HepG2 (cell line): Measurements from ENCODE around the gene GLRX2. TPM values are rescaled to one million over a fixed set of nuclear protein-coding genes. Genes with fewer than 3 reads are reported as not detected.

Source experiments
- ARNT2 ChIP-seq: sonication (generic); formaldehyde crosslinking; IDR thresholded peaks from 2 replicates; pipeline ENCODE4 v1.8.0; 2022; ENCODE audit warnings: mild to moderate bottlenecking, low read depth, missing genetic modification reagents, moderate library complexity
- ATF4 ChIP-seq, 2 experiments: fragments of 450-650 bp in 1 of 2; sonication (generic) in 1 of 2; formaldehyde crosslinking; IDR thresholded peaks; 2 replicates each; pipeline versions ENCODE4 v1.5.0 to v1.8.0; 2020 to 2022; ENCODE audit warnings: mild to moderate bottlenecking in 1 of 2, missing genetic modification reagents in 1 of 2
- BCLAF1 ChIP-seq: fragments of 450-650 bp; IDR thresholded peaks from 2 replicates; pipeline ENCODE4 v1.6.1; 2017; ENCODE audit warnings: mild to moderate bottlenecking
- HMG20A ChIP-seq: IDR thresholded peaks from 2 replicates; pipeline ENCODE4 v1.6.1; 2016; ENCODE audit warnings: borderline replicate concordance
- JUN ChIP-seq: sonication (generic); formaldehyde crosslinking; IDR thresholded peaks from 2 replicates; pipeline ENCODE4 v1.4.0; 2020; ENCODE audit warnings: mild to moderate bottlenecking, missing genetic modification reagents
- KAT2B ChIP-seq: fragments of 150-350 bp; IDR thresholded peaks from 2 replicates; pipeline ENCODE4 v1.6.1; 2014; ENCODE audit warnings: low read depth, low read length, borderline replicate concordance
- KDM6A ChIP-seq: IDR thresholded peaks from 2 replicates; pipeline ENCODE4 v1.6.1; 2016; ENCODE audit warnings: low read depth
- LRRFIP1 ChIP-seq: sonication (generic); formaldehyde crosslinking; conservative IDR thresholded peaks from 2 replicates; pipeline ENCODE4 v1.4.0; 2020; ENCODE audit warnings: missing genetic modification reagents
- MXD4 ChIP-seq: IDR thresholded peaks from 2 replicates; pipeline ENCODE4 v1.6.1; 2016; ENCODE audit warnings: mild to moderate bottlenecking, missing biosample characterization, missing genetic modification reagents
- NFKB2 ChIP-seq: sonication (generic); formaldehyde crosslinking; IDR thresholded peaks from 2 replicates; pipeline ENCODE4 v1.4.0; 2020; ENCODE audit warnings: missing genetic modification reagents, borderline replicate concordance
- NR2C2 ChIP-seq: sonication (generic); formaldehyde crosslinking; IDR thresholded peaks from 2 replicates; pipeline ENCODE4 v1.4.0; 2020; ENCODE audit warnings: missing genetic modification reagents, mild to moderate bottlenecking, moderate library complexity, borderline replicate concordance
- RORA ChIP-seq: sonication (generic); formaldehyde crosslinking; IDR thresholded peaks from 2 replicates; pipeline ENCODE4 v1.5.0; 2020; ENCODE audit warnings: mild to moderate bottlenecking, missing genetic modification reagents, moderate library complexity
- SMC3 ChIP-seq: IDR thresholded peaks from 2 replicates; pipeline ENCODE4 v1.6.1; 2011; ENCODE audit warnings: low read length, improper control_type of control experiment
- TFDP2 ChIP-seq: sonication (generic); formaldehyde crosslinking; IDR thresholded peaks from 2 replicates; pipeline ENCODE4 v1.4.0; 2020; ENCODE audit warnings: missing genetic modification reagents
- ZNF232 ChIP-seq: sonication (generic); formaldehyde crosslinking; IDR thresholded peaks from 2 replicates; pipeline ENCODE4 v1.4.0; 2020; ENCODE audit warnings: missing genetic modification reagents, borderline replicate concordance
- ZNF275 ChIP-seq: sonication (generic); formaldehyde crosslinking; IDR thresholded peaks from 2 replicates; pipeline ENCODE4 v1.8.0; 2022; ENCODE audit warnings: missing genetic modification reagents, mild to moderate bottlenecking, inconsistent platforms, borderline replicate concordance
- ZNF326 ChIP-seq: sonication (generic); formaldehyde crosslinking; IDR thresholded peaks from 2 replicates; pipeline ENCODE4 v1.4.0; 2020; ENCODE audit warnings: missing genetic modification reagents, borderline replicate concordance
- ZNF709 ChIP-seq: sonication (generic); formaldehyde crosslinking; IDR thresholded peaks from 2 replicates; pipeline ENCODE4 v1.5.0; 2020; ENCODE audit warnings: mild to moderate bottlenecking, missing genetic modification reagents
- ZNF740 ChIP-seq: sonication (generic); formaldehyde crosslinking; IDR thresholded peaks from 2 replicates; pipeline ENCODE4 v1.4.0; 2020; ENCODE audit warnings: missing genetic modification reagents
- polyA plus RNA-seq, 8 experiments: library from polyadenylated mRNA; depleted of rRNA in 3 of 8; stranded (reverse) in 7 of 8; unstranded in 1 of 8; fragments of >200 nt; fragmentation: Illumina TruSeq in 4 of 8; extraction: Trizol in 4 of 8; gene quantifications; 2 replicates each; pipeline versions ENCODE4 v1.2.1 to v1.2.3, GENCODE V29; 2011 to 2016; ENCODE audit warnings: low read depth in 4 of 8, missing spikeins in 1 of 8, mixed read lengths in 1 of 8; ENCODE audit not compliant: insufficient read depth in 1 of 8
- total RNA-seq, 5 experiments: library from RNA; depleted of rRNA; stranded (reverse); fragments of >200 nt; fragmentation: Illumina TruSeq; extraction: Trizol; gene quantifications; 2 replicates each; pipeline ENCODE4 v1.2.3, GENCODE V29; 2016; ENCODE audit warnings: low read depth in 1 of 5

GLRX2 gene
- total and polyA plus RNA-seq, 2 of the 13 experiments (the other 11 are each of a cell fraction or from before 2014, with no cell fraction given): 11.9 to 39.0 TPM

- peak; percentile 91 for TF ChIP-seq ARNT2 (CRISPR knock-in tag)
- no peak for TF ChIP-seq JUN (CRISPR knock-in tag)
- peak in 1 of 2 experiments; percentile 14; a peak in 1 of 4 replicates for TF ChIP-seq ATF4 (CRISPR knock-in tag; IDR thresholded peaks at IDR 0.05)
- TF ChIP-seq KAT2B: no peak
- peak; percentile 41; the same call in 1 of the 2 replicates for TF ChIP-seq ZNF275 (CRISPR knock-in tag)
- peak; percentile 60; the same call in 1 of the 2 replicates for TF ChIP-seq NFKB2
- TF ChIP-seq MXD4: peak; percentile 86
- no peak for TF ChIP-seq SMC3
- TF ChIP-seq TFDP2 (CRISPR knock-in tag): peak; percentile 43; the same call in 1 of the 2 replicates
- TF ChIP-seq NR2C2 (CRISPR knock-in tag): peak; percentile 33; the same call in 1 of the 2 replicates
- TF ChIP-seq ZNF232: no peak
- TF ChIP-seq ZNF326 (CRISPR knock-in tag): no peak
- TF ChIP-seq HMG20A (CRISPR knock-in tag): no peak
- TF ChIP-seq ZNF709: peak; percentile 62
- no peak for TF ChIP-seq RORA (CRISPR knock-in tag)
- no peak for TF ChIP-seq LRRFIP1
- TF ChIP-seq BCLAF1: no peak
- TF ChIP-seq KDM6A (CRISPR knock-in tag): no peak
- no peak for TF ChIP-seq ZNF740
These were observed at the start of gene GLRX2 (continued) for GRCh38 chr1:193104907-193105820.
